GM21786 (cell line): Measurements from ENCODE around the gene ADAMTS16.

Source experiments
- ATAC-seq: cut with Tn5 transposase; IDR thresholded peaks from one replicate; pipeline ENCODE4 v1.9.1; 2021; ENCODE audit not compliant: unreplicated experiment

ADAMTS16 gene

GRCh38 chr5:5221724-5222123, 81.6 kb downstream of the ADAMTS16 start:
- ATAC-seq, result no peak

GRCh38 chr5:5231576-5231975, 91.4 kb downstream of the ADAMTS16 start:
- no peak for ATAC-seq

- ATAC-seq, result no peak
These were observed 94.8 kb downstream of the ADAMTS16 start for GRCh38 chr5:5234912-5235311.

- ATAC-seq, result no peak
These were observed 95.6 kb downstream of the ADAMTS16 start for GRCh38 chr5:5235685-5236084.

GRCh38 chr5:5239191-5239590, 99.1 kb downstream of the ADAMTS16 start:
- ATAC-seq, result no peak

GRCh38 chr5:5240234-5240633, 100.1 kb downstream of the ADAMTS16 start:
- no peak for ATAC-seq

GRCh38 chr5:5242056-5242455, 101.9 kb downstream of the ADAMTS16 start:
- no peak for ATAC-seq

GRCh38 chr5:5246736-5247135, 106.6 kb downstream of the ADAMTS16 start:
- ATAC-seq, result no peak

GRCh38 chr5:5250758-5251157, 110.6 kb downstream of the ADAMTS16 start:
- ATAC-seq, result no peak

GRCh38 chr5:5252106-5252505, 112.0 kb downstream of the ADAMTS16 start:
- no peak for ATAC-seq

GRCh38 chr5:5257353-5257752, 117.2 kb downstream of the ADAMTS16 start:
- ATAC-seq, result no peak

GRCh38 chr5:5258564-5258963, 118.4 kb downstream of the ADAMTS16 start:
- no peak for ATAC-seq

- no peak for ATAC-seq
These were observed 124.6 kb downstream of the ADAMTS16 start for GRCh38 chr5:5264727-5265126.

- no peak for ATAC-seq
These were observed 126.2 kb downstream of the ADAMTS16 start for GRCh38 chr5:5266297-5266696.

- no peak for ATAC-seq
These were observed 130.0 kb downstream of the ADAMTS16 start for GRCh38 chr5:5270161-5270560.

GRCh38 chr5:5270958-5271785, 131.0 kb downstream of the ADAMTS16 start:
- ATAC-seq, result no peak

GRCh38 chr5:5271786-5272321, 131.7 kb downstream of the ADAMTS16 start:
- ATAC-seq, result no peak

GRCh38 chr5:5273398-5273797, 133.3 kb downstream of the ADAMTS16 start:
- no peak for ATAC-seq

- no peak for ATAC-seq
These were observed 133.8 kb downstream of the ADAMTS16 start for GRCh38 chr5:5273976-5274375.

- ATAC-seq, result no peak
These were observed 135.1 kb downstream of the ADAMTS16 start for GRCh38 chr5:5275211-5275610.

GRCh38 chr5:5276430-5276829, 136.3 kb downstream of the ADAMTS16 start:
- ATAC-seq, result no peak

GRCh38 chr5:5276951-5277517, 136.9 kb downstream of the ADAMTS16 start:
- no peak for ATAC-seq
